Gastrocnemius medialis (tissue), 4 donors: ENCODE data around the gene KLHDC4.

Source experiments
- CTCF ChIP-seq, 5 experiments: fragments of 450-650 bp in 3 of 5; fragments of 200-600 bp in 2 of 5; sonication (generic) in 2 of 5; IDR thresholded peaks in 4 of 5; conservative IDR thresholded peaks in 1 of 5; 1 replicate in 4 of 5; 2 replicates in 1 of 5; pipeline ENCODE4 v1.5.1; 2016 to 2019; ENCODE audit warnings: antibody characterized with exemption in 5 of 5, mild to moderate bottlenecking in 3 of 5, moderate library complexity in 3 of 5
- POLR2A ChIP-seq, 2 donors: fragments of 450-650 bp; IDR thresholded peaks; one replicate each; pipeline ENCODE4 v1.6.1; 2017; ENCODE audit warnings: antibody characterized with exemption in 2 of 2, mild to moderate bottlenecking in 2 of 2, moderate library complexity in 2 of 2

GRCh38 chr16:87721622-87722585, 43.9 kb downstream of the KLHDC4 start:
- TF ChIP-seq POLR2A (IDR thresholded peaks at IDR 0.05) (no peak), CTCF (IDR thresholded peaks at IDR 0.05 in 4 of 5, conservative IDR thresholded peaks at IDR 0.05 in 1 of 5) (no peak)
